Calu3 (cell line): ENCODE results near the gene LRRTM4. TPM values are rescaled to one million over a fixed set of nuclear protein-coding genes. Genes with fewer than 3 reads are reported as not detected.

Experiments used
- BruUV-seq: library from RNA; stranded (reverse); fragments of 400-500 nt; replicated peaks from 2 replicates; lab custom pipeline; 2021; lab: Mats Ljungman, UMichigan
- CTCF ChIA-PET: fragments of 300-600 bp; sonication (Branson Sonifier 250); formaldehyde crosslinking; loops from one replicate; lab custom pipeline; 2022; ENCODE audit warnings: antibody characterized with exemption; lab: Charles Lee
- DNase-seq: peaks from one replicate; pipeline ENCODE4 v3.0.0; 2022
- H3K27ac Mint-ChIP-seq: one replicate; pipeline ENCODE4 v1.8.0; 2022; ENCODE audit warnings: mixed read lengths; ENCODE audit not compliant: unreplicated experiment
- H3K27me3 Mint-ChIP-seq: one replicate; pipeline ENCODE4 v1.8.0; 2022; ENCODE audit warnings: mixed read lengths; ENCODE audit not compliant: unreplicated experiment
- H3K36me3 Mint-ChIP-seq: one replicate; pipeline ENCODE4 v1.8.0; 2022; ENCODE audit warnings: mild to moderate bottlenecking, moderate library complexity, mixed read lengths; ENCODE audit not compliant: insufficient read depth, unreplicated experiment
- H3K4me1 Mint-ChIP-seq: one replicate; pipeline ENCODE4 v1.8.0; 2022; ENCODE audit warnings: mild to moderate bottlenecking, low read depth, mixed read lengths; ENCODE audit not compliant: unreplicated experiment
- H3K4me3 Mint-ChIP-seq: one replicate; pipeline ENCODE4 v1.8.0; 2022; ENCODE audit warnings: mild to moderate bottlenecking, low read depth, moderate library complexity, mixed read lengths; ENCODE audit not compliant: unreplicated experiment
- H3K9me3 Mint-ChIP-seq: one replicate; pipeline ENCODE4 v1.8.0; 2022; ENCODE audit warnings: low read depth, mixed read lengths; ENCODE audit not compliant: unreplicated experiment
- intact Hi-C: fragments of 100-400 bp; cut with micrococcal nuclease; formaldehyde crosslinking; loops from one replicate; pipeline ENCODE4 v1.10.0; 2022; ENCODE audit not compliant: unreplicated experiment
- total RNA-seq: library from RNA; stranded (reverse); gene quantifications from 2 replicates; pipeline ENCODE4 v1.2.3, GENCODE V29; 2022
- TF ChIP-seq, protein P1 (sequence below): fragments of 200-600 bp; IDR thresholded peaks from one replicate; pipeline ENCODE4 v1.8.0; 2022; ENCODE audit warnings: antibody characterized with exemption; ENCODE audit not compliant: unreplicated experiment

LRRTM4 gene
- total RNA-seq, 1 experiment from 2014 or later, result not detected

DNA sequence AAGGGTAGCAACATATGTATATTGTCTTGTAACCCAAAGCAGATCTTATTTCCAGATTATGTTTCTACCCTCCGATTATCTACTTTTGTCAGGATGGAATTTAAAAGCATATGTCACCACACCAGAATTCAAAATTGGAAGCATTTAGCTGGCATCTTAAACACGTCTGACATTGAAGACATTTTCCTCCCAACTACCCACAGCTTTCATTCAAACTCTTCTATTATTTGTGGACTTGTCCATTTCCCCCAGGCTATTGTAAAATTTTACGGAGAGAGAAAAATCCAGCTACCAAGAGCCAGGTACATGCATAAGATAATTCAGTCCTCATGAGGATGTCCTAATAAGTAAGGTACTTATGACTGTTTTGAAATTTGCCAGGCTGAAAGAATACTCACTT is 659.3 kb downstream of the LRRTM4 start:
- H3K27ac Mint-ChIP-seq, result no peak overlapping the region
- peaks cover 11% of the 10 kb centered on the region for H3K9me3 Mint-ChIP-seq
- BruUV-seq, result no TSS peak
- H3K4me1 Mint-ChIP-seq, result no peaks in the 10 kb centered on the region
- TF ChIP-seq, protein P1, sequence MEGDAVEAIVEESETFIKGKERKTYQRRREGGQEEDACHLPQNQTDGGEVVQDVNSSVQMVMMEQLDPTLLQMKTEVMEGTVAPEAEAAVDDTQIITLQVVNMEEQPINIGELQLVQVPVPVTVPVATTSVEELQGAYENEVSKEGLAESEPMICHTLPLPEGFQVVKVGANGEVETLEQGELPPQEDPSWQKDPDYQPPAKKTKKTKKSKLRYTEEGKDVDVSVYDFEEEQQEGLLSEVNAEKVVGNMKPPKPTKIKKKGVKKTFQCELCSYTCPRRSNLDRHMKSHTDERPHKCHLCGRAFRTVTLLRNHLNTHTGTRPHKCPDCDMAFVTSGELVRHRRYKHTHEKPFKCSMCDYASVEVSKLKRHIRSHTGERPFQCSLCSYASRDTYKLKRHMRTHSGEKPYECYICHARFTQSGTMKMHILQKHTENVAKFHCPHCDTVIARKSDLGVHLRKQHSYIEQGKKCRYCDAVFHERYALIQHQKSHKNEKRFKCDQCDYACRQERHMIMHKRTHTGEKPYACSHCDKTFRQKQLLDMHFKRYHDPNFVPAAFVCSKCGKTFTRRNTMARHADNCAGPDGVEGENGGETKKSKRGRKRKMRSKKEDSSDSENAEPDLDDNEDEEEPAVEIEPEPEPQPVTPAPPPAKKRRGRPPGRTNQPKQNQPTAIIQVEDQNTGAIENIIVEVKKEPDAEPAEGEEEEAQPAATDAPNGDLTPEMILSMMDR, result no peak
- H3K36me3 Mint-ChIP-seq, result no peaks in the 10 kb centered on the region
- H3K27me3 Mint-ChIP-seq, result no peaks in the 10 kb centered on the region
- intact Hi-C loops, result no loop called here
- H3K4me3 Mint-ChIP-seq, result no peak overlapping the region
- CTCF ChIA-PET, result no interaction called here
- no peak for DNase-seq

DNA sequence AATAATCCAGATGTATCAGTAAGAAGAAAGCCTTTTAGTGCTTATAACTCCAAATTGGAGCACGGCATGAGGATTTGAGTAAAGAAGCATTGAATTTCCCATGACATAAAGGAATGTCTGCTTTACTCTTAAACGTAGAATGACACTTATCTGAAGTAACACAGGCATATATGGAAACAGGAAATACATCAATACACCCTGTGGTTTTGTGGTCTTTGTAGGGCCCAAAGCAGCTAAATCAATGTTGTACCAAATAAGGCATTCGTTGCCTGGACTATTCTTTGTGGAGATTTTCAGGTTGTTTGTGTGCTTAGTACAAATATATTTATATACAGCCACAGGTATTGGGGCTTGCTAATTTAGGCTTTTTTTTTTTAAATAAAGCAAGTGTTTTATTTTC is 660.5 kb downstream of the LRRTM4 start:
- CTCF ChIA-PET, result no interaction called here
- intact Hi-C loops, result no loop called here
- TF ChIP-seq, protein P1, result no peak
- H3K36me3 Mint-ChIP-seq, result no peaks in the 10 kb centered on the region
- no peak overlapping the region for H3K27ac Mint-ChIP-seq
- no peak overlapping the region for H3K4me3 Mint-ChIP-seq
- H3K9me3 Mint-ChIP-seq, result peaks cover 14% of the 10 kb centered on the region
- DNase-seq, result no peak
- H3K27me3 Mint-ChIP-seq, result no peaks in the 10 kb centered on the region
- BruUV-seq, result no TSS peak
- no peaks in the 10 kb centered on the region for H3K4me1 Mint-ChIP-seq

DNA sequence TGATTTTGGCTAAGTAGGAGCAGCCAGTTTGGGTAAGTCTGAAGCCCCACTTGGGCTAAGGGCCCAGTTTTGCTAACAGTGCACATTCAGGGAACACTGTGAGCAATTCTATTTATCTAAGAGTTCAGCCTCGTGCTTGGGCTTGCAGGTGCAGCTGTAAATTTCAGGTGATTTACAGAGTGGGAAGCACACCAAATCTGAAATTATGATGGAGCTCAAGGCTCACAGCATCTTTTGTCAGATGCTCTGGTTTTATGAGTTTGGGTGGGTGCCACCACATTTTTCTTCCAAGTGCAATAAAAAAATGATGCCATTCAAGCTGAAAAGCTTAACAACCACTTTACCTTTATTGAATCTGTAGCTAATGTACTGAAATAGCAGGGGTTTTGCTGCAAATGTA is 671.2 kb downstream of the LRRTM4 start:
- Mint-ChIP-seq H3K27ac (no peak overlapping the region), H3K4me1 (no peaks in the 10 kb centered on the region), H3K27me3 (no peaks in the 10 kb centered on the region), H3K4me3 (no peak overlapping the region), H3K9me3 (peaks cover 10% of the 10 kb centered on the region), H3K36me3 (no peaks in the 10 kb centered on the region)
- BruUV-seq, result no TSS peak
- CTCF ChIA-PET, result no interaction called here
- intact Hi-C loops, result no loop called here
- no peak for DNase-seq
- TF ChIP-seq, protein P1, result no peak

DNA sequence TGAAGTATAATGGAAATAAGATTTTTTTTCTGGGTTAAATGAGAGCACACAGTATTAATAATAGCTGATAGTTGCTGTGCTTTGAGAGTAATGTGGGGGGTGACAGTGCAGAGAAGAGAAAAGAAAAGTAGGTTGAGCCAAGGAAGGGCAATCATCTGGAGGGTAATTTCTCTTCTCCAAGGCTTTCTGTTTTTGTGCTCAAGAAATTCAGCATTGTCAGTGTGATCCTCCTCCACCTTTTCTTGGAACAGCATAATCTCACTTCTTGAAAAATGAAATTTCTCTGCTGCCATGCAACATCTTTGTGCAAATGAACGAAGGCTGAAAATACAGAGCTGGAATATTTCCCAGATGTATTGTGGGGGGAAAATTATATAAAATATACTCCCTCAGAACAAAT is 673.1 kb downstream of the LRRTM4 start:
- Mint-ChIP-seq H3K4me3 (no peak overlapping the region), H3K9me3 (peaks cover 5% of the 10 kb centered on the region), H3K27me3 (no peaks in the 10 kb centered on the region), H3K36me3 (no peaks in the 10 kb centered on the region), H3K27ac (no peak overlapping the region), H3K4me1 (no peaks in the 10 kb centered on the region)
- DNase-seq, result no peak
- TF ChIP-seq, protein P1, result no peak
- CTCF ChIA-PET, result no interaction called here
- no TSS peak for BruUV-seq
- intact Hi-C loops, result no loop called here
